ENCODE results near the gene MGAT1. TPM values are rescaled to one million over a fixed set of nuclear protein-coding genes. Genes with fewer than 3 reads are reported as not detected.

MGAT1 gene
- 52.1 TPM for total RNA-seq
- 100 to 1,000 TPM in 1 of 8 donors, 10 to 100 TPM in 7; 73.9 to 100 (median 84.3) TPM for polyA plus RNA-seq (ENCODE audit: insufficient read depth in 1 of 8, insufficient read length in 8 of 8, low replicate concordance in 1 of 8)
- long read RNA-seq, donor 1, transcript MGAT1-201 (2 exons, 2,761 nt): major isoform, 5 of 11 reads
- long read RNA-seq, donor 1, transcript MGAT1-203 (3 exons, 3,077 nt): major isoform, 5 of 11 reads
- long read RNA-seq, donor 1, partial matches to known transcripts: 0 of 11 reads
- long read RNA-seq, donor 1, other reads (novel, unspliced or antisense): 0 of 11 reads
- long read RNA-seq, donor 2, partial matches to known transcripts: 0 of 2 reads
- long read RNA-seq, donor 2, other reads (novel, unspliced or antisense): 0 of 2 reads
- long read RNA-seq, donor 3, transcript MGAT1-201 (2 exons, 2,761 nt): major isoform, 19 of 34 reads
- long read RNA-seq, donor 3, transcript MGAT1-203 (3 exons, 3,077 nt): minor isoform, 11 of 34 reads
- long read RNA-seq, donor 3, partial matches to known transcripts: 0 of 34 reads
- long read RNA-seq, donor 3, other reads (novel, unspliced or antisense): 0 of 34 reads
- long read RNA-seq, donor 4, transcript MGAT1-201 (2 exons, 2,761 nt): major isoform, 16 of 25 reads
- long read RNA-seq, donor 4, transcript MGAT1-203 (3 exons, 3,077 nt): minor isoform, 6 of 25 reads
- long read RNA-seq, donor 4, partial matches to known transcripts: 0 of 25 reads
- long read RNA-seq, donor 4, other reads (novel, unspliced or antisense): 0 of 25 reads
- long read RNA-seq, donor 5, transcript MGAT1-201 (2 exons, 2,761 nt): major isoform, 38 of 56 reads
- long read RNA-seq, donor 5, transcript MGAT1-203 (3 exons, 3,077 nt): minor isoform, 15 of 56 reads
- long read RNA-seq, donor 5, partial matches to known transcripts: 0 of 56 reads
- long read RNA-seq, donor 5, other reads (novel, unspliced or antisense): 0 of 56 reads
- long read RNA-seq, donor 6, transcript MGAT1-201 (2 exons, 2,761 nt): major isoform, 19 of 45 reads
- long read RNA-seq, donor 6, transcript MGAT1-203 (3 exons, 3,077 nt): minor isoform, 12 of 45 reads
- long read RNA-seq, donor 6, transcript MGAT1-204 (2 exons, 1,919 nt): minor isoform, 6 of 45 reads
- long read RNA-seq, donor 6, partial matches to known transcripts: 7 of 45 reads
- long read RNA-seq, donor 6, other reads (novel, unspliced or antisense): 0 of 45 reads
- long read RNA-seq, donor 7, transcript MGAT1-201 (2 exons, 2,761 nt): major isoform, 35 of 48 reads
- long read RNA-seq, donor 7, transcript MGAT1-203 (3 exons, 3,077 nt): minor isoform, 8 of 48 reads
- long read RNA-seq, donor 7, partial matches to known transcripts: 0 of 48 reads
- long read RNA-seq, donor 7, other reads (novel, unspliced or antisense): 0 of 48 reads
- long read RNA-seq, donor 8, partial matches to known transcripts: 0 of 5 reads
- long read RNA-seq, donor 8, other reads (novel, unspliced or antisense): 0 of 5 reads
- long read RNA-seq, donor 9, transcript MGAT1-203 (3 exons, 3,077 nt): minor isoform, 5 of 12 reads
- long read RNA-seq, donor 9, transcript MGAT1-201 (2 exons, 2,761 nt): major isoform, 6 of 12 reads
- long read RNA-seq, donor 9, partial matches to known transcripts: 0 of 12 reads
- long read RNA-seq, donor 9, other reads (novel, unspliced or antisense): 0 of 12 reads
- long read RNA-seq, donor 10, transcript MGAT1-201 (2 exons, 2,761 nt): major isoform, 14 of 29 reads
- long read RNA-seq, donor 10, transcript MGAT1-203 (3 exons, 3,077 nt): minor isoform, 10 of 29 reads
- long read RNA-seq, donor 10, partial matches to known transcripts: 0 of 29 reads
- long read RNA-seq, donor 10, other reads (novel, unspliced or antisense): 0 of 29 reads
- long read RNA-seq, donor 11, transcript MGAT1-201 (2 exons, 2,761 nt): major isoform, 23 of 26 reads
- long read RNA-seq, donor 11, partial matches to known transcripts: 0 of 26 reads
- long read RNA-seq, donor 11, other reads (novel, unspliced or antisense): 0 of 26 reads

DNA sequence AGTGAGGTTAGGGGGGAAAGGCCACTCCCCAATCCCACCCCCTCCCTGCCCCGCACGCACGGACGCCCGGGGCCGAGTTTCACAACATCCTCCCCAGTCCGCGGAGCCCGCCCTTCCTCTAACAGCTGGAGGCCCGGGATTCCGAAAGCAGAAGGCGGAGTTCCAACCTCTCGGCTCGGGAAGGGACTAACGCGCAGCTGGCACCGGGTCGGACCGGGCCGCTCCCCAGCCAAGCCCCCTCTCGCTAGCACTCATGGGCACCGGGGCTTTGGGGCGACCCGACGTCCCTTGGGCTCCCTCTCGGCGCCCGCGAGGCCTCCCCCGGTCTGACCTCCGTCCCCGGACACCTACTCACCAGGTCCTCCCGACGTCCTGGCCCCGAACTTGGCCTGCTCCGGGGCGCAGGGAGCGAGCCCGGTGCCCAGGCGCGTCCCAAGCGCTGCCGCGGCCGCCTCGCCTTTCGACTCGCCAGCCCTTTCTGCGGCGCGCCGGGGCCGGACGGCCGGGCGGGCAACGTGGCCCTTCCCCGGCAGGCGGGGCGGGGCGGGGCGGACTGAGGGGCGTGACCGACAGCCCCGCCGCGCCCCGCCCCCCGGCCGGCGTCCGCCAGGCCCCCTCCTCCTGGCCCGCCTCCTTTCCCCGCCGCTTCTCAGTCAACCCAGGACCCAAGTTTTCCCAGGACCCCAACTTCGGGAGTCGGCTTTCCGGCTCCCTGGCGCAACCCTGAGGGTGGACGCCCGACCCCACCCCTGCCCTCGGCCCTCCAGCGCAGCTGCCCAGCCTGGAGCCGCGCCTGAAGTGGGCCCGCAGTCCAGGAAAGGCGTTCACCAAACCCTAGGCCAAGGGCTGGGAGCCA, at the start of gene MGAT1:
Gene MGAT1, minus strand, starts transcription at position 482 of the 856 bp plus-strand sequence. CDS start 9,835 bp downstream, outside the sequence.
- Histone ChIP-seq H3K36me3 (ENCODE audit: control insufficient read depth, insufficient read depth, low read length) (peaks cover 38% of the 10 kb centered on the region), H3K4me1 (ENCODE audit: control insufficient read depth, insufficient read depth, low read length) (peaks cover 70% of the 10 kb centered on the region), H3K9me3 (replicated peaks; ENCODE audit: control insufficient read depth, low read depth, low read length) (no peaks in the 10 kb centered on the region), H3K4me3 (ENCODE audit: low read length) (peak within 1 kb of the TSS; percentile 91), H3K27ac (ENCODE audit: low read length) (peak within 1 kb of the TSS; percentile 99), H3K27me3 (ENCODE audit: control insufficient read depth, insufficient read depth, low read length) (no peaks in the 10 kb centered on the region)
- DNase-seq: peak; percentile 94
- under 1% methylated on average over 74 of the region's 87 CpGs for WGBS (ENCODE audit: insufficient coverage)

DNA sequence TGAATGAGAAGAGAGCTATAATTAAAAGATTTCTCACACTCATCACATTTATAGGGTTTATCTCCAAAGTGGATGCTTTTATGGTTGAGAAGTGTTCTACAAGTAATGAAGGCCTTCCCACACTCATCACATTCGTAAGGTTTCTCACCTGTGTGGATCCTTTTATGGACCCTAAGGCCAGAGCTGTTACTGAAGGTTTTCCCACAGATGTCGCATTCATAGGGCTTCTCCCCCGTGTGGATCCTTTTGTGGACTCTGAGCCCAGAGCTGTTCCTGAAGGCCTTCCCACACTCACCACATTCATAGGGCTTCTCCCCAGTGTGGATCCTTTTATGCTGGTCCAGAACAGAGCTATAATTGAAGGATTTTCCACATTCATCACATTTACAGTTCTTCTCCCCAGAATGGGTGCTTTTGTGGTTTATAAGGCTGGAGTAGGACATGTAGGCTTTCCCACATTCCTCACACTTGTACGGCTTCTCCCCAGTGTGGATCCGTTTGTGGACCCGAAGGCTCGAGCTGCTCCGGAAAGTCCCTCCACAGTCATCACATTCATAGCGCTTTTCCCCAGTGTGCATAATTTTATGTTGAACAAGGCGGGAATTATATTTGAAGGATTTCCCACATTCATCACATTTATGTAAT, 48.0 kb upstream of the MGAT1 start:
- no peak for DNase-seq
- H3K4me1 ChIP-seq (ENCODE audit: control insufficient read depth, insufficient read depth, low read length): no peaks in the 10 kb centered on the region
- H3K27me3 ChIP-seq (ENCODE audit: control insufficient read depth, insufficient read depth, low read length): no peaks in the 10 kb centered on the region
- no peak overlapping the region for H3K4me3 ChIP-seq (ENCODE audit: low read length)
- H3K27ac ChIP-seq (ENCODE audit: low read length): no peak overlapping the region
- peaks cover 47% of the 10 kb centered on the region for H3K9me3 ChIP-seq (replicated peaks; ENCODE audit: control insufficient read depth, low read depth, low read length)
- peaks cover 50% of the 10 kb centered on the region for H3K36me3 ChIP-seq (ENCODE audit: control insufficient read depth, insufficient read depth, low read length)
- WGBS (ENCODE audit: insufficient coverage): no CpG with 5 or more reads among the region's 10 CpGs

DNA sequence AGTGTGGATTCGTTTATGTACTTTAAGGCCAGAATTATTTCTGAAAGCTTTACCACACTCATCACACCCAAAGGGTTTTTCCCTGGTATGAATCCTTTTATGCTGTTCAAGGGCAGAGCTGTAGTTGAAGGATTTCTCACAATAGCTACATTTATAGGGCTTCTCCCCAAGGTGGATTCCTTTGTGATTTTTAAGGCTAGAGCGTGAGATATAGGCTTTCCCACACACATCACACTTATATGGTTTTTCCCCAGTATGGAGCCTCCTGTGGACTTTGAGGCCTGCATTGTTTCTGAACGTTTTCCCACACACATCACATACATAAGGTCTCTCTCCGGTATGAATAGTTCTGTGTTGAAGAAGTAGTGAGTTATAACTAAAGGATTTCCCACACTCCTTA, 47.2 kb upstream of the MGAT1 start:
- no peaks in the 10 kb centered on the region for H3K27me3 ChIP-seq (ENCODE audit: control insufficient read depth, insufficient read depth, low read length)
- H3K4me3 ChIP-seq (ENCODE audit: low read length): no peak overlapping the region
- H3K36me3 ChIP-seq (ENCODE audit: control insufficient read depth, insufficient read depth, low read length): peaks cover 49% of the 10 kb centered on the region
- H3K4me1 ChIP-seq (ENCODE audit: control insufficient read depth, insufficient read depth, low read length): no peaks in the 10 kb centered on the region
- H3K27ac ChIP-seq (ENCODE audit: low read length): no peak overlapping the region
- peaks cover 48% of the 10 kb centered on the region for H3K9me3 ChIP-seq (replicated peaks; ENCODE audit: control insufficient read depth, low read depth, low read length)
- no CpG with 5 or more reads among the region's 4 CpGs for WGBS (ENCODE audit: insufficient coverage)
- no peak for DNase-seq

DNA sequence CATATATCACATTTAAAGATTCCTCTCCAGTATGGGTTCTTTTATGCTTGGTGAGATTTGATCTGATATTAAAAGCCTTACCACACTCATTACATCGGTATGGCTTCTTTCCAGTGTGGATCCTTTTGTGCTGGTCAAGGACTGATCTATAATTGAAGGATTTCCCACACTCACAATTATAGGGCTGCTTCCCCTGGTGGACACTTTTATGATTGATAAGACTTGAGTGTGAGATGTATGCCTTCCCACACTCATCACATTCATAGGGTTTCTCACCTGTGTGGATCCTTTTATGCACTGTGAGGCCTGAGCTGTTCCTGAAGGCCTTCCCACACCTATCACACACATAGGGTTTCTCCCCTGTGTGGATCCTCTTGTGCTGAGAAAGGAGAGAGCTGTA, 46.3 kb upstream of the MGAT1 start:
- H3K36me3 ChIP-seq (ENCODE audit: control insufficient read depth, insufficient read depth, low read length): peaks cover 49% of the 10 kb centered on the region
- no peak overlapping the region for H3K27ac ChIP-seq (ENCODE audit: low read length)
- DNase-seq: no peak
- no peaks in the 10 kb centered on the region for H3K4me1 ChIP-seq (ENCODE audit: control insufficient read depth, insufficient read depth, low read length)
- no CpG with 5 or more reads among the region's 1 CpG for WGBS (ENCODE audit: insufficient coverage)
- H3K9me3 ChIP-seq (replicated peaks; ENCODE audit: control insufficient read depth, low read depth, low read length): peaks cover 48% of the 10 kb centered on the region
- no peaks in the 10 kb centered on the region for H3K27me3 ChIP-seq (ENCODE audit: control insufficient read depth, insufficient read depth, low read length)
- H3K4me3 ChIP-seq (ENCODE audit: low read length): no peak overlapping the region

DNA sequence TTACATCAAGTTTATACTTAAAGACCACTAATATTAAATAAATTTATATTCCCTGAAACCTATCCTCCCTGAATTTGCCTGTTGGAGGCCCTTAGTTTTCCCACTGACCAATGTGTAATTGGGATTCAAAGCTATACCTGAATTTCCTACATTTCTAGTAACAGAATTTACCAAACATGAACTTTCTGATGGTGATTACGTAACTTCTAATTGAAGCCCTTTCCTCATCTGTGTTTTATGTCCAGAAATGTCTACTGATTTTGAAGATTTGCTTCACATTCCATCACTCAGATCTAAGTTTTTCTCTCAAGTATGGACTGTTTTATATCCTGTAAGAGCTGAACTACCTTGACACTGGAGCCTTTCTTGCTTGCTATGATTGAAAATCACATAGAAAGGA, 45.7 kb upstream of the MGAT1 start:
- no peak for DNase-seq
- H3K27me3 ChIP-seq (ENCODE audit: control insufficient read depth, insufficient read depth, low read length): no peaks in the 10 kb centered on the region
- peaks cover 48% of the 10 kb centered on the region for H3K9me3 ChIP-seq (replicated peaks; ENCODE audit: control insufficient read depth, low read depth, low read length)
- no peak overlapping the region for H3K4me3 ChIP-seq (ENCODE audit: low read length)
- WGBS (ENCODE audit: insufficient coverage): no CpG with 5 or more reads among the region's 1 CpG
- H3K36me3 ChIP-seq (ENCODE audit: control insufficient read depth, insufficient read depth, low read length): peaks cover 49% of the 10 kb centered on the region
- H3K4me1 ChIP-seq (ENCODE audit: control insufficient read depth, insufficient read depth, low read length): no peaks in the 10 kb centered on the region
- no peak overlapping the region for H3K27ac ChIP-seq (ENCODE audit: low read length)

DNA sequence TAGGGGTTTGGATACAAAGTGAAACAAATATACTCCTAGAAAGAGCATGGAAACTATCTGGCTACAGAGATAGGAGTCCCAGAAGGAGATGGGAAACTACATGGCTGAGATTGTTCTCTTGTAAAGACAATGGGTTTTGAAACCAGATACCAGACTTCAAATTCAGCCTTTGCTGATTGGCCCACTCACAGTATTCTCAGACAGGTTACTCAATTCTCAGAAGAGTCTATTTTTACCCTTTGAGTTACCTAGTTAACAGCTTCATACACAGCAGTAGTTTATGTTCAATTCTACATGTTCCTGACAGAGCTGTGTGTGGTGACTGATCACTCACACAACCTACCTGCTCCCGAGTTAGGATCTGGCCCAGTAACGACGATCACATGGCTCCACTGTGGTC, 44.4 kb upstream of the MGAT1 start:
- Histone ChIP-seq H3K9me3 (replicated peaks; ENCODE audit: control insufficient read depth, low read depth, low read length) (peaks cover 51% of the 10 kb centered on the region), H3K27me3 (ENCODE audit: control insufficient read depth, insufficient read depth, low read length) (no peaks in the 10 kb centered on the region), H3K4me3 (ENCODE audit: low read length) (no peak overlapping the region), H3K36me3 (ENCODE audit: control insufficient read depth, insufficient read depth, low read length) (peaks cover 49% of the 10 kb centered on the region), H3K4me1 (ENCODE audit: control insufficient read depth, insufficient read depth, low read length) (no peaks in the 10 kb centered on the region), H3K27ac (ENCODE audit: low read length) (no peak overlapping the region)
- DNase-seq: no peak
- 50% methylated on average over 3 of the region's 3 CpGs for WGBS (ENCODE audit: insufficient coverage)

DNA sequence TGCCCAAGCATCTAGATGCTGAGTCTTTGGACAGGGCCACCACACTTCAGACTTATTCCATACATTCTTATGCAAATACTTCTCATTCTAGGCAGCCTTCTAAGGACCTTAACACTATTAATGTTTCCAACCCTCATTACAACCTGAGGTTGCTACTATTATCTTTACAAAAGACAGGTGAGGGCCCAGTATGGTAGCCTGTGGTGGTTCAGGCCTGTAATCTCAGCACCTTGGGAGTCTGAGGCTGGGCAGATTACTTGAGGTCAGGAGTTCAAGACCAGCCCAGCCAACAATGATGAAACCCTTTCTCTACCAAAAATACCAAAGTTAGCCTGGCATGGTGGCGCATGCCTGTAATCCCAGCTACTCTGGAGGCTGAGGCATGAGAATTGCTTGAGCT, 42.3 kb upstream of the MGAT1 start:
- Histone ChIP-seq H3K9me3 (replicated peaks; ENCODE audit: control insufficient read depth, low read depth, low read length) (peaks cover 36% of the 10 kb centered on the region), H3K4me3 (ENCODE audit: low read length) (no peak overlapping the region), H3K27me3 (ENCODE audit: control insufficient read depth, insufficient read depth, low read length) (no peaks in the 10 kb centered on the region), H3K36me3 (ENCODE audit: control insufficient read depth, insufficient read depth, low read length) (peaks cover 30% of the 10 kb centered on the region), H3K4me1 (ENCODE audit: control insufficient read depth, insufficient read depth, low read length) (no peaks in the 10 kb centered on the region), H3K27ac (ENCODE audit: low read length) (no peak overlapping the region)
- no CpG with 5 or more reads among the region's 1 CpG for WGBS (ENCODE audit: insufficient coverage)
- DNase-seq: no peak

DNA sequence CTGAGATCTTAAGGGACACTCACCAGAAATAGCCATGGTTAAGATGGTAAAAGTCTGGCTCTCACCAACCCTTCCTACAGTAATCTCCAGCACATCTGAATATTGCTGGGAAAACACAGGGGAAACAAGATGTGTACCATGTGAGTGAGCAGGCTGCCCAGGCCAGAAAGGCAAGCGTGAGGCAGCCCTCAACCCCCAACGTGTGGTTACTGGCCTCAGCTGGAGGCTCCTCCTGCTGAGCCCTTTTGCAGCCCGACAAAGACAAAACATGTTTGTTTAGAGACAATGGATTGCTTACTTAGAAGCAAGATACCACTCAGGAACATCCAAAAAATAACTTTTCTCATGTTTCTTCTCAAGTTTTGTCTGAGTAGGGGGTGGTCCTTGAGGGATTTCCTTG, 41.8 kb upstream of the MGAT1 start:
- peaks cover 31% of the 10 kb centered on the region for H3K9me3 ChIP-seq (replicated peaks; ENCODE audit: control insufficient read depth, low read depth, low read length)
- WGBS (ENCODE audit: insufficient coverage): no CpG with 5 or more reads among the region's 3 CpGs
- no peaks in the 10 kb centered on the region for H3K27me3 ChIP-seq (ENCODE audit: control insufficient read depth, insufficient read depth, low read length)
- DNase-seq: no peak
- H3K27ac ChIP-seq (ENCODE audit: low read length): no peak overlapping the region
- no peak overlapping the region for H3K4me3 ChIP-seq (ENCODE audit: low read length)
- H3K36me3 ChIP-seq (ENCODE audit: control insufficient read depth, insufficient read depth, low read length): peaks cover 26% of the 10 kb centered on the region
- H3K4me1 ChIP-seq (ENCODE audit: control insufficient read depth, insufficient read depth, low read length): no peaks in the 10 kb centered on the region
